NCI-H146 treated with DMSO at 0.1 percent for 48 hours (cell line): Measurements from ENCODE around the gene TMEM263.
"Not testable (repeated sequence)": the region's sequence is repeated elsewhere in the genome, so short reads cannot be mapped to it uniquely, and the experiment has no call there.

Experiments
- DNase-seq: peaks from one replicate; lab custom pipeline; 2025; ENCODE audit not compliant: unreplicated experiment; lab: John Stamatoyannopoulos, UW

The TMEM263 gene

DNA sequence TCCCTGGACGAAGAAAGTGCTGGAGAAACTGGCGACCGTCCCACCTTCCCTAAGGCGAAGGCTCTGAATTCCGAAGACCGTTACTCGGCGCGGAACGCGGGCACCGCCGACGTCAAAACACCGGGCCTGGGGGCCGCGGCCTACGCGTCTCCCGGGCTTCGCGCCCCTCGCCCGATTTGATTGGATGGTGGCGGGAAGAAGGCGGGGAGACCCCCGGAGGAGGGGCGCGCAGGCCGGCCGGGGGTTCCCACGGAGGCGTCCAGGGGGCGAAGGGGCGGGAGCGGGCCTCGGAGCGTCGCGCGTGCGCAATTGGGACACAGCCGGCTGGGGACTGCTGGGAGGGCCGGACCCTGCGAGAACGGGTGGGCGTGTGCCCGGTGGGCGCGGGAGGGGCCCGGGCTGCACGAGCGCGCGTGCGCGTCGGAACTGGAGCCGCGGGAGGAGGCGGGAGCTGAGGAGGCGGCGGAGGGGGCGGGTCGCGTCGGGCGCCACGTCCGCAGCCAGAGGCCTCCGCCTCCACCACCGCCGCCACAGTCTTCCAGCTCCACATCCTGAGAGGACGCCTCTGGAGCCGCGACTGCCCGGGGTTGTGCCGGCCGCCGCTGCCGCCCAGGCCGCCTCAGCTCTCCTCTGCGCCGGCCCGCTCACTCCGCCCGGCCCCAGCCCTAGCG lies at the start of gene TMEM263:
Gene TMEM263 (plus strand): TSS at position 531 of the 671 bp plus-strand sequence. CDS start 11,210 bp downstream, outside the sequence.
- peak; percentile 88 for DNase-seq

DNA sequence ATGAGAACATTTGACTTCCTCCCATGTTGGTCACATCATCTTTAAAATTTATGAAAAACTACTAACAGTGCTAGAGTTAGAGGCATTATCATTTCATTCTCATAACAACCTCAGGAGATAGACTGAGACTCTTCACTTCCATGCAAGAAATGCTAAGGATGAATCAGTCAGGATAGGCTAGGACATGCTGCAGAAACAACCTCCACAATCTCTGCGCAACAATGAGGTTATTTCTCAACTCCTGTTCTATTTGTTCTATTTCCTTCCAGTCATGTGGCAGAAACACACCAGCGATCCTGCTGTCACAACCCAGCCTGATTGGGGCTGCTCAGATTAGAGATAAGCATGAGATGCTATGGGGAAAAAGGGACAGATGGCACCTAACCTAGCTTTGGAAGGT lies 49.0 kb upstream of the TMEM263 start:
- DNase-seq: no peak

DNA sequence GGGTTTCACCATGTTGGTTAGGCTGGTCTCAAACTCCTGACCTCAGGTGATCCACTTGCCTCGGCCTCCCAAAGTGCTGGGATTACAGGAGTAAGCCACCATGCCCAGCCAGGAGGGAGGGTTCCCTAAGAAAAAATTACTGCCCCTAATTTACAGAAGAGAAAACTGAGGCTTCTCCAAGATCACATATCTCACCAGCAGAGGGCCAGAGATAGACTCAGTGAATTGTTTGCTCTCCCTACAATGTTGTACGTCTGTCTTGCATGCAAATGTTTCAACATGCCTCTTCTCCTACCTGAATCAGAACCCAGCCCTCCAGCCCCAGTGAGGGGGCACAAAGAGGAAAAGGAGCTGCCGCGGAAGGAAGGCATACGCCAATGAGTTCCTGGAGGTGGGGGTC lies 48.3 kb upstream of the TMEM263 start:
- DNase-seq: no peak

DNA sequence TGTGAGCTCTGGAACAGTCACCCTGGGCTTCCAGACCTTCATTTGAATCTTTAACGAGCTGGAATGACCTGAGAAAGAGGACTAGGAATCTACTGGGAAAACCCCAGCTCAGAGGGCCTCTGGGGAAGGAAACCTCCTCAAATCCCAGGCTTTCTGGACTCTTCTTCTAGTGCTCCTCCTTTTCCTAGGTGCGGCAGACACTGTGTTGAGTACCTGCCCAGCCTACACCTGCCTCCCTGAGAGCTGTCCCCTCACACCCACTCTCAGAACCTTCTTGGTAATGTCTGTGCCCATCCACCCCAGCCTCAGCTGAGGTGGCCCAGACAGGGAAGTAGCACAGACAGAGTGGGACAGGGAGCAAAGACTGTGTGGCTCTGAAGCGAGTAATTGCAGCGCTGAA lies 47.9 kb upstream of the TMEM263 start:
- no peak for DNase-seq

DNA sequence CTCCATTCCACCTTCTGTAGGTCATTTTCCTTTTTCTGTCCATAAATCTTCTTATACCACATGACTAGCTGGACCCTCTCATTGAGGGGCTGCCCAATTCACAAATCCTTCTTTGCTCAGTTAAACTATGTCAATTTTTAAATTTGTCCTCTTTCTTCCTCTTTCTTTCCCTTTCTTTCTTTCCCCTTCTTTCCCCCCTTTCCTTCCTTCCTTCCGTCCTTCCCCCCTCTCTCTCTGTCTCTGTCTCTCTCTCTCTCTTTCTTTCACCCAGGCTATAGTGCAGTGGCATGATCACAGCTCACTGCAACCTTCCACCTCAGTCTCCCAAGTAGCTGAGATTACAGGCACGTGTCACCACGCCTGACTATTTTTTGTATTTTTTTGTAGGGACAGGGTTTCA lies 47.1 kb upstream of the TMEM263 start:
- no peak for DNase-seq

DNA sequence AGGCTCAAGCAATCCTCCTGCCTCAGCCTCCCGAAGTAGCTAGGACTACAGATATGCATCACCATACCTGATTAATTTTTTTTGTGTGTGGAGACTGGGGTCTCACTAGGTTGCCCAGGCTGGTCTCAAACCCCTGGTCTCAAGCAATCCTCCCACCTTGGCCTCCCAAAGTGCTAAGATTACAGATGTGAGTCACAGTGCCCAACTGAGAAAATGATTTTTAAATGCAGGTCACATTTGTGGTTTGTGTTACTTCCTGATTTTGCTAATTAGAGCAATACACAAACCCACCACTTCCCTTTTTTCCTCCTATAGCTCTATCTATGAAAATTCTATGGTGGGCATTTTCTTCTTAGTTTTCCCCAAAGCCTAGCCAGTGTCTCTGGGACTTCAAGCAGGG lies 45.5 kb upstream of the TMEM263 start:
- DNase-seq: no peak

DNA sequence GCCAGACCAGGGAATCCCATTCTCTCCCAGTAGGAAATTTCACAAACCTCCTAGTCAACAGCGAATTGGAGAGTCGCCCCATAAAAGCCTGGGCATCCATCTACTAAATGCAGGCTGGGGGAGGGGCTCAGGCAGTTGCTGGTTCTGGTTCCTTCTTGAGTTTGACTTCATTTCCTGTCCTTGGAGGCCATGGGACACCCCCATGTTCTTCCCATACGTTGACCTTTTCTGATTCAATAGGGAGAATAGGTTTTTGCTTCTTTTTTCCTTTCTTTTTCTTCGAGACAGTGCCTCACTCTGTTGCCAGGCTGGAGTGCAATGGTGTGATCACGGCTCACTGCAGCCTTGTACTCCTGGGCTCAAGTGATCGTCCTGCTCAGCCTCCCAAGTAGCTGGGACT lies 44.1 kb upstream of the TMEM263 start:
- DNase-seq: no peak

DNA sequence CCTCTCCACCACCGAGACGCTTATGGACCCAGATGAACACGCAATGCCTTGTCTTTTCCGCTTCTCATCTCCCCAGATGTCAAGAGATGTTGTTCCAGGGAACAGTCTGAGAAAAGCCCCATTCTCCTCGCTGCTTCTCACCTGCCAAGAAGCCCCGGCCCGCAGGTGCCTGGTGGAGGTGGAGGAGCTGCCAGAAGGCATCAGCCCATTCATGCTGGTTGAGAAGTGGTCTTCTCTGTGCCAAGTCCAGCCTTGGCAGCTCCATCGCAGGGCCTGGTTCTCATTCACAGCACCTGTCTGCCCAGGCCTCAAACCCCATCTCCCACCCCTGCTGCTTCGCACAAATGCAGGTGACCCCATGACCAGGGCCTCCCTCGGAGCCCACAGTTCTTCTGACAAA lies 42.3 kb upstream of the TMEM263 start:
- DNase-seq: no peak

DNA sequence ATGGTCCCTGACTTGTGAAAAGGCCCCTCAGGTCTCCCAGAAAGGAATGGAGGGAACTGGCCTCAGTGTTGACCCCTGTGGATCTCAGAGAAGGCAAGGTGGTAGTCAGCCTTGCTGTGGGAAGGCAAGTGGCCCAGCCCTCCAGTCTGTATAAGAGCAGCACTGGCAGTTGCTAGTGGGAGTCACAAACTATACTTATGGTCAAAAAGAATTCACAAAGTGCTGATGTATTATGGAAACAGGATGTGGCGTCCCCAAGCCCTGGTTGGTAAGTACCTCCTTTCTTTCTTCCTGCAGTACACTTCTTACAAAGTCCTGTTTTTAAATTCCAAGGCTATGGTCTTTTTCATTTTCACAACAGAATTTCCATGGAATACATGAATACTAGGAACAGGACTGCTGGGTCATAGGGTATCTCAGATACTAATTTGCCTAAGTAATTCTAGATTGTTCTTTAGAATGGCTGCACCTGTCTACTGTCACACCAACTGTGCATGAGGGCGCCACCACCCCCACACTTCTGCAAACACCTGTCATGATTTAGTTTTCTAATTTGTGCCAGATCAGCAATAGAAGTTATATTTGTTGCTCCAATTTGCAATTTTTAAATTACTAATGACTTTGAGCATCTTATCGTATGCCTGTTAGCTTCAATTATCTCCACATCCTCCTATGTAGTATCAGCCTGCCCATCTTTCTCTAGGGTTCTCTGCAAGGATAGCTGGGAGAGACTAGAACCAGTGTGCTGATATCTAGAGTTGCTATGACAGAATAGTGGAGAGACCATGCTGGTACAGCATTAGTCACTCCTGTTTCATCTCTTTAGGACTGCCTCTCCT lies 40.7 kb upstream of the TMEM263 start:
- DNase-seq: no peak

DNA sequence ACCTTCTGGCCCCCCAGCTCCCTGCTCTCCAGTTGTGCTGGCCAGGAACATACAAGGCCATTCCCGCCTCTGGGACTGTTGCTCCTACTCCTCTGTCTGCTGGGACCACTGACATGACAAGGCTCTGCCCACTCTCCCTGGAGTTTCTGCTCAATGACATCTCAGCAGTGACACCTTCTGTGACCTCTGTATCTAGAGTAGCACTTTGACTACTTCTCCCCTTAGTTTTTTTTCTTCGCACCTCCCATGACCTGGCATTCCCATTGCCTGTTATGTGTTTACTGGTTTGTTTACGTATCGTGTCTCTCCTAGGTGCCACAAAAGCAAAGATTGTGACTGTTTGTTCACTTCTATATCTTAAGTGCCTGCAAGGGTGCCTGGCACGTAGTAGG lies 40.1 kb upstream of the TMEM263 start:
- no peak for DNase-seq

DNA sequence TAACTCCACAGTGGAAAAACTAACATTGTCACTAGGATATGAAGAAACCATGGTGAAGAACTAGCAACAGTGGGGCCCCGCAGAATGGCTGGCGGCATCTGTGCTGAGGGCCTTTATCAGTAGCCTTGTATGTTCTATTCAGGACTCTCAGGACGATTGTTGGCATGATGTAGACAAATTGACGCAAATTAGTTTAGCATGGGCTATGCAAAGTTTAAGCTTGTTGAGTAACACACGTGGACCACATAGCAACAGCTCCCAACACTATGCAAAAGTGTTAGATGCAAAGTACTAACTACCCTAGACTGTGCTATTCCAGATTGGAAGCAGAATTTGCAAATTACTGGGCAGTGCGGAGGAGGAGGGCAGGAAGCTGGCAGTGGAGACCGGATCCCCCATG lies 38.2 kb upstream of the TMEM263 start:
- no peak for DNase-seq

DNA sequence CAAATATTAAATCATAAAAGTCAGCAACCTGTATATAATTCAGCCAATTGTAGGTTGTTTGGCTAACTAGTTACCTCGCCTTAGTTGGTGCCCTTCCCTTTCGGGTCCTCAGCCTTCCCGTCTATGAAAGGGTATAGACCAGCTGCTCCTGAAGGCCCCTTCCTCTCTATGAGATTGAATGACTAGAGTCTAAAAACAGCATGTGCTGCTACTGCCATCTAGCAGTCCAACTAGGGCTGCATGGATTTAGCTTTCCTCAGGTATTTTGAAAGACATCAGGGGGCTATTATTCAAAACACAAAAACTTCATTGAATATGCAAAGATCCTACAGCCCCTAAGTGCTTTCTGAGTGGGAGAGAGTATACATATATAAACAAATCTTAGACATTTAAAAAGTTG lies 37.0 kb upstream of the TMEM263 start:
- DNase-seq: peak; percentile 61

DNA sequence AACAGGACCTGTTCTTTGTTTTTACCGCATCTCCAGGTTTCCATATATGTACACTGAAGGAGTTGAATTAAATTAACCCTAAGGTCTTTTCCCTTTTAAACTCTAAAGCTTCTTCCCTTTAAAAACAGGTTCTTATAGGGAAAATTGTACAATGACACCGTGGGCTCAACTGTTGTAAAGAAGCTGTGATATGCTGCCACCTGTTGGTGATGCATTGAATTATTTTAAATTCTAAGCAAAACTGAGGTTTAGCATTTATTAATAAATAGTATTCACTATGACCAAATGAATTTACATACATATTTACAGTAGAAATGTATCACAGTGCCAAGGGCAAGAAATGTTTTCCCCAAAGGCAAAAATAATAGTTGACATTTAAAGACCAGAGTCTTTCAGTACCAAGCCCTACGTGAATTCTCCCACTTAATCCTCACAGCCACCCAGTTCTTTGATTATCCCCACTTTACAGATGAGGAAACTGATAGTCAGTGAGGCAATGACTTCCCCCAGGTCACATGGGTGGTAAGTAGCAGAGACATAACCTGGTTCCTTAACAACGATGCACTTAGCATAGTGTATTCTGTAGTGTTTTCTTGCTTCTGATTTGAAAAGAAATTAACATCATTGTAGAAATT lies 35.7 kb upstream of the TMEM263 start:
- DNase-seq: peak; percentile 19

DNA sequence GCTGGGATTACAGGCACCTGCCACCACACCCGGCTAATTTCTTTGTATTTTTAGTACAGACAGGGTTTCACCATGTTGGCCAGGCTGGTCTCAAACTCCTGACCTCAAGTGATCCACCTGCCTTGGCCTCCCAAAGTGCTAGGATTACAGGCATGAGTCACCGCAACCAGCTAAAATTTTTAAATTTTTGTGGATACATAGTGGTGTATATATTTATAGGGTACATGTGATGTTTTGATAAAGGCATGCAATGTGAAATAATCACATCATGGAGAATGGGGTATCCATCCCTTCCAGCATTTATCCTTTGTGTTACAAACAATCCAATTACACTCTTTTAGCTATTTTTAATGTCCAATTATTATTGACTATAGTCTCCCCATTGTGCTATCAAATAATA lies 33.7 kb upstream of the TMEM263 start:
- DNase-seq: not testable (repeated sequence)

DNA sequence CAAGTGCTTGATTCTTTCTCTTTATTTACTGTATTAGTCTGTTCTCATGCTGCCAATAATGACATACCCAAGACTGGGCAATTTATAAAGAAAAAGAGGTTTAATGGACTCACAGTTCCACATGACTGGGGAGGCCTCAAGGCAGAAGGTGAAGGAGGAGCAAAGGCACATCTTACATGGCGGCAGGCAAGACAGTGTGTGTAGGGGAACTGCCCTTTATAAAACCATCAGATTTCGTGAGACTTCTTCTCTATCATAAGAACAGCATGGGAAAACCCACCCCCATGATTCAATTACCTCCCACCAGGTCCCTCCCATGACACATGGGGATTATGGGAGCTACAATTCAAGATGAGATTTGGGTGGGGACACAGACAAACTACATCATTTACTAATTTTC lies 32.1 kb upstream of the TMEM263 start:
- DNase-seq: not testable (repeated sequence)

DNA sequence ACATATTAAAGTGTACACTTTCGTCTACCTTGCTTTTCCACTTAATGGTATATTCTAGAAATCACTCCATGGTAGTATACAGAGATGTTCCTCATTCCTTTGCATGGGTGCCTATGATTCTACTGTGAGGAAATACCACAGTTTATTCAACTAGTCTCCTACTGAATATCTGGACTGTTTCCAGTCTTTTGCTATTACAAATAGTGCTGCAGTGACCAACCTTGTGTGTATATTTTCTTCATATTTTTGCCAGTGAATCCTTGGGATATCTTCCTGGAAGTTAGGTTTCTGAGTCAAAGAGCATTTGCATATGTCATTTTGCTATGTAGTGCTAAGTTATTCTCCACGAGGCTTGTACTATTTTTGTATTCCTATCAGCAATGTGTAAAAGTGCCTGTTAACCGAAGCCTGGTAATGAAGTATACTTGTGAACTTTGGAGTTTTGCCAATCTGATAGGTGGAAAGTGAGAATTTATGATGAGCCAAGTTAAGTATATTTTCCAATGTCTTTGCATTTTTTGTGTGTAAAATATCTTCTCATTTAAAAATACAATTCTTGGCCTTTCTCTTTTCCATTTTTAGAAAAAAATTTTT lies 31.3 kb upstream of the TMEM263 start:
- DNase-seq: no peak

DNA sequence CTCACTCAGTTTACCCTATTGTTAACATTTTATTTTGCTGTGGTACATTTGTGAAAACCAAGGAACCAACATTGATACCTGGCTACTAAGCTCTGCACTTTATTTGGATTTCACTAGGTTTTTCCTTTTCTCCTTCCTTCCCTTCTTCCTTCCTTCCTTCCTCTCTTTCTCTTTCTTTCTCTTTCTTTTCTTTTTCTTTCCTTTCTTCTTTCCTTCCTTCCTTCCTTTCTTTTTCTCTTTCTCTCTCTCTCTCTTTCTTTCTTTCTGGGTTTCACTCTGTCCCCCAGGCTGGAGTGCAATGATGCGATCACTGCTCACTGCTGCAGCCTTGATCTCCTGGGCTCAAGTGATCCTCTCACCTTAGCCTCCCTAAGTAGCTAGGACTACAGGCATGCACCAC lies 29.1 kb upstream of the TMEM263 start:
- DNase-seq: no peak

DNA sequence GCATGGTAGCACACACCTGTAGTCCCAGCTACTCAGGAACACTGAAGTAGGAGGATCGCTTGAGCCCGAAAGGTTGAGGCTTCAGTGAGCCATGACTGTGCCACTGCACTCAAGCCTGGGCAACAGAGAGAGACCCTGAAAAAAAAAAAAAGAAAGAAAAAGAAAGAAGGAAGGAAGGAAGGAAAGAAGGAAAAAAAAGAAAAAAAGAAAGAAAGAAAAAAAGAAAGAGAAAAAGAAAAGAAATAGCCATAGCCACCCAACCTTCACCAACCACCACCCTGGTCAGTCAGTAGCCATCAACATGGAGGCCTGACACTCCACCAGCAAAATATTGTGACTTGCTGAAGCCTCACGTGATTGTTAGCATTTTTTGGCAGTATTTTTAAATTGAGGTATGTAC lies 21.4 kb upstream of the TMEM263 start:
- DNase-seq: no peak

DNA sequence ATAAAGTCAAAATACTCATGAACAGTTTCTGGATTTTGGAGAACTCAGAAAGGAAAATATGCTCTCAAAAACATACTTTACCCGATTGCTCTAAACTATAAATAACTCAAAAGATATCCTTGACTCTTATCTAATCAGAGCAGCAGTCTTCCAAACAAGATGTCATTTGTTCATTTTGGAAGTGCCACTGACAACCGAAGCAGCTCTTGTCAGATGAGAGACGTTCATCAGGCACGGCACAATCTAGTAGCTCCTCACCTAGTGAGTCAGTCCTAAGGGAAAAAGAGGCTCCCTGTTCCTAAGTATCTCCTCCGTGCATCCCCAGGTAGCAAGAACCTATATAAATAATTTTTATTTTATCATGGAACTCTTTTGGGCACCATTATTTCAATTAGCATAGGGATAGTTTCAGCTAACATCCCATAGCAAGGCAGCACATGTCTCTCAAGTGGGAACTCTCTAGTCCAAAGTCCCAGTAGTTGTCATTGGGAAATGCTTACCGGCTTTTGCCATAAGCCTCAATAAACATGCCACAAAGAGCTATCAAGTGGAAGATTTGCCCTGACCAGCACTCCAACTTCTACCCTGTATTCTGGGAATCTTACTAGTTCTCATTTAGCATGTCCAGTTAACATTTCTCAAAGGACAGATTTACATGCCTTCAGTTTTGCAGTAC lies 14.1 kb upstream of the TMEM263 start:
- DNase-seq: no peak

DNA sequence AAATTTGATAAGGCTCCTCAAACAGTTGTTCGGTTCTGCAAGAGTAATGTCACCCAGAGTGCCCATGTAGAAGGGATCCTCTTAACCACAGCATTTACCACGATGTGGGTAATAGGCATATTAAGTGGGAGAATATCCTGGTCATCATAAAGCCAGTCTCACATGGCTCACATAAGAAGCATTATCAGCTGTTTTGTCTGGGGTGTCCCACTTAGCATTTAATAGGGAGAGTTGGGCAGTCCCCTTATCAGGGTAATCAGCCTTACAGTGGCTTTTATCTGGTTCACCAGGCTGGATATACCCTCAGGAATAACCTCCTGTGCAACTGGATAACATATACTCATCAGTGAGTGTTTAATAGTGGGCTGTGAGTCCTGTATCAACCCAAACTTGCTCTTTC lies 12.9 kb upstream of the TMEM263 start:
- no peak for DNase-seq

DNA sequence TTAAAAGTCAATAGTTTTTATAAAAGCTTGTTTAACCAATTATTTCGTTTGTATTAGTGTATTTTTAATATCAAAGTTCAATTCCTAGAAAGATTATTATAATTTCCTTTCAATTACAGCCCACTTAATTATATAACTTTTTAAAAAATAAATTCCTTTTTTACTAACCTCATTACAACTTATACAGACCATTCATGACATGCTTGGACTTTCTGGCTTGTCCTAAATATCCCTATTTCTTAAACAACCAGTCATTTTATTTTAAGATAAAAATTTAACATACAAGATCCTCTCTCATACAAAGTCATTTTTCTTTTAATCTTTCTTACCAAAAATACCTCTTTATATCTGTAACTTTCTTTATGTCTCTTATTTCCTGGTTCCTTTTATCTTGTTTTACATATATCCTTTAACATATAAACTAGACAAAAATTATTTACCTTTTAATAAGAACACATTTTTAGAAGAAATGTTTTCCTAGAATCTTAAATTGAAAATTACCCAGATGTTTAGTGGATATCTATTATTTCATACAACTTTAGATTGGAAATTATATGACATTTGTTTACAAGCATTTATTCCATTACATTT lies 10.4 kb upstream of the TMEM263 start:
- DNase-seq: no peak
